Stimulated activated CD8-positive, alpha-beta memory T cell treated with anti-CD3 and anti-CD28 coated beads, Interleukin-15, amount 100 ng/mL, for 1 hour (primary cell): ENCODE results near the gene PCDHGA4.
"Not testable (repeated sequence)": the region's sequence is repeated elsewhere in the genome, so short reads cannot be mapped to it uniquely, and the experiment has no call there.

Experiments
- DNase-seq: peaks from one replicate; pipeline ENCODE4 v3.0.0-alpha.2; 2020; ENCODE audit warnings: low read depth

Gene PCDHGA4

DNA sequence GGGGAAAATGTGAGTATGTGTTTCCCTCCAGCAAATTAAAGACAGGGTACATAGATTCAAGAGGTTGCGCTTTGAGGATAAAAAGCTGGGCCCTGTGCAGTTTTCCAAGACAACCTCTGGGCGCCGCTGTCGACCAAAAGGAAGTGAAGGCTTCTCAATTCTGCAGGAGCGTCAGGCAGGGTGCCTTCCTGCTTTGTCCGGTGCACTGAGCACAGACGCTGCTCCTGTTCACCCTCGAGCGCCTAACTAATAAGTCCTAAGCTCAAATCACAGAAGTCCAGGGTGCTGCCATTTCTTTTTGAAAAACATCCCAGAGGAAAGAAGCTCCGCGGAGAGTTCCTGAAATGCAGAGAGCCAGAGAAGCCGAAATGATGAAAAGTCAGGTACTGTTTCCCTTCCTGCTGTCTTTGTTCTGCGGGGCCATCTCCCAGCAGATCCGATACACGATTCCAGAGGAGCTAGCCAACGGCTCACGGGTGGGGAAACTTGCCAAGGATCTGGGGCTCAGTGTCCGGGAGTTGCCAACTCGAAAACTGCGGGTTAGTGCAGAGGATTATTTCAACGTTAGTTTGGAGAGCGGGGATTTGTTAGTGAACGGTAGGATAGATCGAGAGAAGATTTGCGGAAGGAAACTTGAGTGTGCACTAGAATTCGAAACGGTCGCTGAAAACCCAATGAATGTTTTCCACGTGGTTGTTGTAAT, 4.8 kb upstream of the PCDHGA4 start, which contains the start of gene PCDHGB1:
PCDHGB1 (plus strand) TSS at position 183 of the 703 bp plus-strand sequence; CDS start at position 345, 162 bp downstream.
- no peak for DNase-seq

DNA sequence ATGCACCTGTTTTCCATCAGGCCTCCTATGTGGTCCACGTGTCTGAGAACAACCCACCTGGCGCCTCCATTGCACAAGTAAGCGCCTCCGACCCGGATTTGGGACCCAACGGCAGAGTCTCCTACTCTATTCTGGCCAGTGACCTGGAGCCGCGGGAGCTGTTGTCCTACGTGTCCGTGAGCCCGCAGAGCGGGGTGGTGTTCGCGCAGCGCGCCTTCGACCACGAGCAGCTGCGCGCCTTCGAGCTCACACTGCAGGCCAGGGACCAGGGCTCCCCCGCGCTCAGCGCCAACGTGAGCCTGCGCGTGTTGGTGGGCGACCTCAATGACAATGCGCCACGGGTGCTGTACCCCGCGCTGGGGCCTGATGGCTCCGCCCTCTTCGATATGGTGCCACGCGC, 3.2 kb upstream of the PCDHGA4 start:
- no peak for DNase-seq

DNA sequence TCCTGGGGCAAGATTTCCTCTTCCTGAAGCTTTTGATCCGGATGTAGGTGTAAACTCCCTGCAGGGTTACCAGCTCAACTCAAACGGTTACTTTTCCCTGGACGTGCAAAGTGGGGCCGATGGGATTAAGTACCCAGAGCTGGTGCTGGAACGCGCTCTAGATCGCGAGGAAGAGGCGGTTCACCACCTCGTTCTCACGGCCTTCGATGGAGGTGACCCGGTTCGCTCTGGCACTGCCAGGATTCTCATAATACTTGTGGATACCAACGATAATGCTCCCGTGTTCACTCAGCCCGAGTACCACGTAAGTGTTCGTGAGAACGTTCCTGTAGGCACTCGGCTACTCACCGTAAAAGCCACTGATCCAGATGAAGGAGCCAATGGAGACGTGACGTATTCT, 820 bp downstream of the PCDHGA4 start:
- no peak for DNase-seq

DNA sequence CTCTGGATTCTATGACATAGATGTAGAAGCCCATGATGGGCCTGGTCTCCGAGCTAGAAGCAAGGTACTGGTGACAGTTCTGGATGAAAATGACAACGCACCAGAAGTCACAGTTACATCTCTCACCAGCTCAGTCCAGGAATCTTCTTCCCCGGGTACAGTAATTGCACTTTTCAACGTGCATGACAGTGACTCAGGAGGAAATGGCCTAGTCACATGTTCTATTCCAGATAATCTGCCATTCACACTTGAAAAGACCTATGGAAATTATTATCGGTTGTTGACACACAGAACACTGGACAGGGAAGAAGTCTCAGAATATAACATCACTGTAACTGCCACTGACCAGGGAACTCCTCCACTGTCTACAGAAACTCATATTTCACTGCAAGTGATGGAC, 1.3 kb downstream of the PCDHGA4 start:
- no peak for DNase-seq

DNA sequence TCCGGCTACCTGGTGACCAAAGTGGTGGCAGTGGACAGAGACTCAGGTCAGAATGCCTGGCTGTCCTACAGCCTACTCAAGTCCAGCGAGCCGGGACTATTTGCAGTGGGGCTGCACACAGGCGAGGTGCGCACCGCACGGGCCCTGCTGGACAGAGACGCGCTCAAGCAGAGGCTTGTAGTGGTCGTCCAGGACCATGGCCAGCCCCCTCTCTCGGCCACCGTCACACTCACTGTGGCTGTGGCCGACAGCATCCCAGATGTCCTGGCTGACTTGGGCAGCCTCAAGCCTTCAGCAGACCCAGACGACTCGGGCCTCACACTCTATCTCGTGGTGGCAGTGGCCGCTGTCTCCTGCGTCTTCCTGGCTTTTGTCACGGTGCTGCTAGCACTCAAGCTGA, 2.1 kb downstream of the PCDHGA4 start:
- no peak for DNase-seq

DNA sequence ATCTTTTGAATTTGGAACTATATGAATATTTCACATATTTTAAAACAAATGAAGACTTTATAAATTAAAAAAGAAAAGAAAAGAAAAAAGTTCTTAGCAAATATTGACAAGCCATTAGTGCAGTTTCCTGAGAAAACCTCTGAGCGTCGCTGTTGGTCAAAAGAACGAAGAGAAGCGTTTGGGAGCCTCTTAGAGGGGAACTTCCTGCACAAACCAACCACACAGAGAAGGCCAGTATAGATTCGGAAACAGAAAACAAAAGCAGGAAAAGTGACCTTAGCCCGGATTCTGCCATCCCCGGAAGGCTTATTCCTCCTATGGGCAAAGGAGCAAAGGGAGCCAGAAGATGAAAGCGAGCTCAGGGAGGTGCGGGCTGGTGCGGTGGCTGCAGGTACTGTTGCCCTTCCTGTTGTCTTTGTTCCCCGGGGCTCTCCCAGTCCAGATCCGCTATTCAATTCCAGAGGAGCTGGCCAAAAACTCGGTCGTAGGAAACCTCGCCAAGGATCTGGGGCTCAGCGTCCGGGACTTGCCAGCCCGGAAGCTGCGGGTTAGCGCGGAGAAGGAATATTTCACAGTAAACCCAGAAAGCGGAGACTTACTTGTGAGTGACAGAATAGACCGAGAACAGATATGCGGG, 5.1 kb downstream of the PCDHGA4 start, which contains the start of gene PCDHGB2:
PCDHGB2 (plus strand) TSS at position 205 of the 637 bp plus-strand sequence; CDS start at position 347, 142 bp downstream.
- no peak for DNase-seq

DNA sequence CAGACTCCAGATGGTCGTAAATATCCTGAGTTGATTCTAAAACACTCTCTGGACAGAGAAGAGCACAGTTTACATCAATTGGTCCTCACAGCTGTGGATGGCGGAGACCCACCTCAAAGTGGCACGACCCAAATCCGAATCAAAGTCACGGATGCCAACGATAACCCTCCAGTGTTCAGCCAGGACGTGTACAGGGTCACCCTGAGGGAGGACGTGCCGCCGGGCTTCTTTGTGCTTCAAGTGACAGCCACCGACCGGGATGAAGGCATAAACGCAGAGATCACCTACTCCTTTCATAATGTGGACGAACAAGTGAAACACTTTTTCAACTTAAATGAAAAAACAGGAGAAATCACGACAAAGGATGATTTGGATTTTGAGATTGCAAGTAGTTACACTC, 5.9 kb downstream of the PCDHGA4 start:
- DNase-seq: no peak

DNA sequence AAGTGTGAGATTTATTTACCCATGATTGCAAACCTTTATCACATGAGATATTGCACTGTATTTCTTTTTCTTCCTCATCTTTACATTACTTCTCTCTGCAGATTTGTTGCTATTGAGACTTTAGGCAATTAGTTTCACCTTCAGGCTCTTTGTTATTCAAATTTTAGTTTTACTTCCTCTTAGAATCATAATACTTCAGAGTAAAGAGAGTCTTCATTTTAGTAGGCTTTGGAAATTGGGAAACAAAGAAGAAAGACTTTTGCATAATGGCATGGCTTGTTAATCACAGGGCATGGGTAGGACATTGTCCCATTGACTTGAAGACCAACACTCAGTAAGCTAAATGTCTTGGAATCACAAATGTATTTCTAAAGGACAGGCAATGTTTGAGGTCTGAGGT, 7.9 kb downstream of the PCDHGA4 start:
- no peak for DNase-seq

DNA sequence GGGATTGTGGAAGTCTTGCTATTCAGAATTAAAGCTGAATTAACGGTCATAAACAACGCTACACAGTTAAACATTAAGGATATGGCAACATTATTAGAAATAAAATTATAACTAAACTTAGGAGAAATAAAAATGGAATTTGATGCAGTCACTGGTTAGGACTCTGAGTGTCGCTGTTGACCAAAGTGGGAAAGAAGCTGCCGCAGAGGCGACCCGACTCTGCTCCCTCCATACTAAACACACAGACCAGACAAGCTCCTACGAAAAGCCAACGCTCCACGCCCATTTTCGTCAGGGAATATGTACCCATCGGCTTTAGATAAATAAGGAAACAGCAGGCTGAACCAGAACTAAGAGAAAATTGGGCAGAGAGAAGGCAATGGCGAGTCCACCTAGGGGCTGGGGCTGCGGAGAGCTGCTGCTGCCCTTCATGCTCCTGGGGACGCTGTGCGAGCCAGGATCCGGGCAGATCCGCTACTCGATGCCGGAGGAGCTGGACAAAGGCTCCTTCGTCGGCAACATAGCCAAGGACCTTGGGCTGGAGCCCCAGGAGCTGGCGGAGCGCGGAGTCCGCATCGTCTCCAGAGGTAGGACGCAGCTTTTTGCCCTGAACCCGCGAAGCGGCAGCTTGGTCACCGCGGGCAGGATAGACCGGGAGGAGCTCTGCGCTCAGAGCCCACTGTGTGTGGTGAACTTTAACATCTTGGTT, 9.3 kb downstream of the PCDHGA4 start, which contains the start of gene PCDHGA5:
PCDHGA5 (plus strand) TSS at position 211 of the 709 bp plus-strand sequence; CDS start at position 380, 169 bp downstream.
- no peak for DNase-seq

DNA sequence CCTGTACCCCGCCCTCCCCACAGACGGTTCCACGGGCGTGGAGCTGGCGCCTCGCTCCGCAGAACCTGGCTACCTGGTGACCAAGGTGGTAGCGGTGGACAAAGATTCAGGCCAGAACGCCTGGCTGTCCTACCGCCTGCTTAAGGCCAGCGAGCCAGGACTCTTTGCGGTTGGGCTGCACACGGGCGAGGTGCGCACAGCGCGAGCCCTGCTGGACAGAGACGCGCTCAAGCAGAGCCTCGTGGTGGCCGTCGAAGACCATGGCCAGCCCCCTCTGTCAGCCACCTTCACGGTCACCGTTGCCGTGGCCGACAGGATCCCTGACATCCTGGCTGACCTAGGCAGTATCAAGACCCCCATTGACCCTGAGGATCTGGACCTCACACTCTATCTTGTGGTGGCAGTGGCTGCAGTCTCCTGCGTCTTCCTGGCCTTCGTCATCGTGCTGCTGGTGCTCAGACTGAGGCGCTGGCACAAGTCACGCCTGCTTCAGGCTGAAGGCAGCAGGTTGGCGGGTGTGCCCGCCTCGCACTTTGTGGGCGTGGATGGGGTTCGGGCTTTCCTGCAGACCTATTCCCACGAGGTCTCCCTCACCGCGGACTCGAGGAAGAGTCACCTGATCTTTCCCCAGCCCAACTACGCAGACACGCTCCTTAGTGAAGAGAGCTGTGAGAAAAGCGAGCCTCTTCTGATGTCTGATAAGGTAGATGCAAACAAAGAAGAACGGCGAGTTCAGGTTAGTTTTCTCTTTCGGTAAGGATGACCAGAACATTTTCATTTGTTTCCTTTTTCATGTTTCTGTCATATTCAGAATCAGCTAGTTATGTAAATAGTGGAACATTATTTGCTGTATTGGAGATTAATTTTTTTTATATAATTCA, 11.4 kb downstream of the PCDHGA4 start:
- no peak for DNase-seq

DNA sequence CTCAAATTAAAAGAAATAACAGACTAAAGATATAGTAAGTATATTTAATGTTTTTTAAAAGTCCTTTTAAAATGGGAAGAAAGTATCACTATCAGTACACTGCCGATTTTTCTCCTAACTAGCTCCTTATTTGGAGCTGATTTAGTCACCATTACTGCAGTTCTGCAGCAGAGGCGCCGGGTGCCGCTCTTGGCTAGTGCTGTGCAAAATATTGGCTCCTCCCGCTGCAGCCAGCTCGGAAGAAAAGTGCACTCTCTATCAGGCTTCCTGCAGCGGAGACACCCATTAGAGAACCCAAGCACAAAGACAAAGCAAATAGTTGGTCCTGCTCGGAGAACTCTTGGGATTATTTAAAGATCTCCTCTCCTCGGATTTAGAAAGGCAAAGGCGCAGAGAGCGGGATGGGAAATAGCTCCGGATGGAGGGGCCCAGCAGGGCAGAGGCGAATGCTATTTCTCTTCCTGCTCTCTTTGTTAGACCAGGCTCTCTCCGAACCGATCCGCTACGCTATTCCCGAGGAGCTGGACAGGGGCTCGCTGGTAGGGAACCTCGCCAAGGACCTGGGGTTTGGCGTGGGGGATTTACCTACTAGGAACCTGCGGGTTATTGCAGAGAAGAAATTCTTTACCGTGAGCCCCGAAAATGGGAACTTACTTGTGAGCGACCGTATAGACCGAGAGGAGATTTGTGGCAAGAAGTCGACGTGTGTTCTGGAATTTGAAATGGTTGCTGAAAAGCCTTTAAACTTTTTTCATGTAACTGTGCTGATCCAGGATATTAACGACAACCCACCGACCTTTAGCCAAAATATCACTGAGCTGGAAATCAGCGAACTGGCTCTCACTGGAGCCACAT, 15.4 kb downstream of the PCDHGA4 start, which contains the start of gene PCDHGB3:
PCDHGB3 (plus strand) TSS at position 249 of the 855 bp plus-strand sequence; CDS start at position 402, 153 bp downstream.
- DNase-seq: peak; percentile 11

DNA sequence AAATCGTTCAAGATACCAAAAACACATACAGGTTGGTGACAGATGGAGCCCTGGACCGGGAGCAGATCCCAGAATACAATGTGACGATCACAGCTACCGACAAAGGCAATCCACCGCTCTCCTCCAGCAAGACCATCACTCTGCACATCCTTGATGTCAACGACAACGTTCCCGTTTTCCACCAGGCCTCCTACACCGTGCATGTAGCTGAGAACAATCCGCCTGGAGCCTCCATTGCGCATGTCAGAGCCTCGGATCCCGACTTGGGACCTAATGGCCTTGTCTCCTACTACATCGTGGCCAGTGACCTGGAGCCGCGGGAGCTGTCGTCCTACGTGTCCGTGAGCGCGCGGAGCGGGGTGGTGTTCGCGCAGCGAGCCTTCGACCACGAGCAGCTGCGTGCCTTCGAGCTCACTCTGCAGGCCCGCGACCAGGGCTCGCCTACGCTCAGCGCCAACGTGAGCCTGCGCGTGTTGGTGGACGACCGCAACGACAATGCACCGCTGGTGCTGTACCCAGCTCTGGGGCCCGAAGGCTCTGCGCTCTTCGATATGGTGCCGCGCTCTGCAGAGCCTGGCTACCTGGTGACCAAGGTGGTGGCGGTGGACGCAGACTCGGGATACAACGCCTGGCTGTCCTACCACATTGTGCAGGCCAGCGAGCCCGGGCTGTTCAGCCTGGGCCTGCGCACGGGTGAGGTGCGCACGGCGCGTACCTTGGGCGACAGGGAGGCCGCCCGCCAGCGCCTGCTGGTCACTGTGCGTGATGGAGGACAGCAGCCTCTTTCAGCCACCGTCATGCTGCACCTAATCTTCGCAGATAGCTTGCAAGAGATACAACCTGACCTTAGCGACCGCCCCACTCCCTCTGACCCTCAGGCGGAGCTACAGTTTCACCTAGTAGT, 17.0 kb downstream of the PCDHGA4 start:
- DNase-seq: no peak

DNA sequence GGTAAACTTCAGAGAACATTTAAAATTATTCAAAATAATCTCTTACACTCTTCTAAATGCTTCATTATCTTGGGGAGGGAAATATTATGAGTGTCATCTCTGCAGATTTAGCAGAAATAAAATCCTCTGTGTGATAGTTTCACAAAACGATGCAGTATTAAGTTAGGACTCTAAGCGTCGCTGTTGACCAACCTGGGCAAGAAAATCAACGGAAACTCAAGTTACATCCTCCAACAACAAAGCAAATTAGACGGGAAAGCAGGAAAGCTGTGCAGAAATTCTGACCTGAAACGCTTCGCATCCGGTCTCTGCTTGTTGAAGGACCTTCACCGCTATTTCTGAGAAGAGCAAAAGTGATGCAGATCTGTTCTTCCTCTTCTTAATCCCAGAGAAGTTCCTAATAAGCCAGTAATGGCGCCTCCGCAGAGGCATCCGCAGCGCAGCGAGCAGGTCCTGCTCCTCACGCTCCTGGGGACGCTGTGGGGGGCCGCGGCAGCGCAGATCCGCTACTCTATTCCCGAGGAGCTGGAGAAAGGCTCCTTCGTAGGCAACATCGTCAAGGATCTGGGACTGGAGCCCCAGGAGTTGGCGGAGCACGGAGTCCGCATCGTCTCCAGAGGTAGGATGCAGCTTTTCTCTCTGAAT, 19.0 kb downstream of the PCDHGA4 start, which contains the start of gene PCDHGA6:
PCDHGA6 (plus strand) TSS at position 219 of the 645 bp plus-strand sequence; CDS start at position 412, 193 bp downstream.
- no peak for DNase-seq

DNA sequence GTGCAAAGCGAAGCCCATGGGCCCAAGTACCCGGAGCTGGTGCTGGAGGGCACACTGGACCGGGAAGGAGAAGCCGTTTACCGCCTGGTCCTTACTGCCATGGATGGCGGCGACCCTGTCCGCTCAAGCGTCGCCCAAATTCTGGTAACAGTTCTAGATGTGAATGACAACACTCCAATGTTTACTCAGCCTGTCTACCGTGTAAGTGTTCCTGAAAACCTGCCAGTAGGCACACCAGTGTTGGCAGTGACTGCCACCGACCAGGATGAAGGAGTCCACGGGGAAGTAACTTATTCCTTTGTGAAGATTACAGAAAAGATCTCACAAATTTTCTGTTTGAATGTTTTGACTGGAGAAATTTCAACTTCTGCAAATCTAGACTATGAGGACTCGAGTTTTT, 19.8 kb downstream of the PCDHGA4 start:
- DNase-seq: no peak

DNA sequence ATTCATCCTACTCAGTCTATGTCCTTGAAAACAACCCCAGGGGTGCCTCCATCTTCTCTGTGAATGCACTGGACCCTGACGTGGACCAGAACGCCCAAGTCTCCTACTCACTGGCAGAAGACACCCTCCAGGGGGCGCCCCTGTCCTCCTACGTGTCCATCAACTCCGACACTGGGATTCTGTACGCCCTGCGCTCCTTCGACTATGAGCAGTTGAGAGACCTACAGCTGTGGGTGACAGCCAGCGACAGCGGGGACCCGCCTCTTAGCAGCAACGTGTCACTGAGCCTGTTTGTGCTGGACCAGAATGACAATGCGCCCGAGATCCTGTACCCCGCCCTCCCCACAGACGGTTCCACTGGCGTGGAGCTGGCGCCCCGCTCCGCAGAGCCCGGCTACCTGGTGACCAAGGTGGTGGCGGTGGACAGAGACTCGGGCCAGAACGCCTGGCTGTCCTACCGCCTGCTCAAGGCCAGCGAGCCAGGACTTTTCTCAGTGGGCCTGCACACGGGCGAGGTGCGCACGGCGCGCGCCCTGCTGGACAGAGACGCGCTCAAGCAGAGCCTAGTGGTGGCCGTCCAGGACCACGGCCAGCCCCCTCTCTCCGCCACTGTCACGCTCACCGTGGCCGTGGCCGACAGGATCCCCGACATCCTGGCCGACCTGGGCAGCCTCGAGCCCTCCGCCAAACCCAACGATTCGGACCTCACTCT, 20.8 kb downstream of the PCDHGA4 start:
- DNase-seq: not testable (repeated sequence)

DNA sequence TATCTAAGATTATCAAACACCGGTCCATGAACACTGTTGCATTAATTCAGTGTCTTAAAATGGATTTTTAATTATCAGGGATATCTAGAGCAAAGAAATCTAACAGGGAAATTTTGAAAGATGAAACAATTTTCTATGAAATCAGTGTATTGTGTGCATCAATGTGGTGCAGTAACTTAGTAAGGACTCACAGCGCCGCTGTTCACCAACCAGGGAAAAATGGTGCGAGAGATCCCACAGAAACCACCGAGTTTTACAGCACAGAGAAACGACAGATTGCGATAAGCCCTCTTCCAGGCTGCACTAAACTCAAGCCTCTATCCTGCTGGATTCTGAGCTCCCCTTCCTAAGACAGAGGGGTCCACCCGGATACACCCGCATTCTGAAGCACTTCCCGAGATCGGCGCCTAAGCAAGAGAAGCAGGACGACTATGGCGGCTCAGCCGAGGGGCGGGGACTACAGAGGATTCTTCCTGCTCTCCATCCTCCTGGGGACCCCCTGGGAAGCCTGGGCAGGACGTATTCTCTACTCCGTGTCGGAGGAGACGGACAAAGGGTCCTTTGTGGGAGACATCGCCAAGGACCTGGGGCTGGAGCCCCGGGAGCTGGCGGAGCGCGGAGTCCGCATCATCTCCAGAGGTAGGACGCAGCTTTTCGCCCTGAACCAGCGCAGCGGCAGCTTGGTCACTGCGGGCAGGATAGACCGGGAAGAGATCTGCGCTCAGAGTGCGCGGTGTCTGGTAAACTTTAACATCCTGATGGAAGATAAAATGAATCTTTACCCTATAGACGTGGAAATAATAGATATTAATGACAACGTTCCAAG, 27.9 kb downstream of the PCDHGA4 start, which contains the start of gene PCDHGA7:
PCDHGA7 (plus strand) TSS at position 274 of the 826 bp plus-strand sequence; CDS start at position 432, 158 bp downstream.
- DNase-seq: no peak

DNA sequence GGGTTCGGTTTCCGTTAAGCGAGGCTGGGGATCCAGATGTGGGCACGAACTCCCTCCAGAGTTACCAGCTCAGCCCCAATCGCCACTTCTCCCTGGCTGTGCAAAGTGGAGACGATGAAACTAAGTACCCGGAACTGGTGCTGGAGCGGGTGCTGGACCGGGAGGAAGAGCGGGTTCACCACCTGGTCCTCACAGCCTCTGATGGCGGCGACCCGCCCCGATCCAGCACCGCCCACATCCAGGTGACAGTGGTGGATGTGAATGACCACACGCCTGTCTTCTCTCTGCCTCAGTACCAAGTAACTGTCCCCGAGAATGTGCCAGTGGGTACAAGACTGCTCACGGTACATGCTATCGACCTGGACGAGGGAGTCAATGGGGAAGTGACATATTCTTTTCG, 28.5 kb downstream of the PCDHGA4 start:
- no peak for DNase-seq
